ENCODE results near the gene AGA.

Gene AGA

GRCh38 chr4:177384856-177385397 is 57.3 kb downstream of the AGA start:
- no peak overlapping the region for H3K4me3 ChIP-seq (ENCODE audit: low read length)
- TF ChIP-seq CTCF (IDR thresholded peaks at IDR 0.05; ENCODE audit: insufficient read depth, low read depth, low read length, missing control alignments) = no peak
- no peak for DNase-seq (ENCODE audit: low read depth)

GRCh38 chr4:177381762-177382310 is 60.4 kb downstream of the AGA start:
- no peak for TF ChIP-seq CTCF (IDR thresholded peaks at IDR 0.05; ENCODE audit: insufficient read depth, low read depth, low read length, missing control alignments)
- no peak overlapping the region for H3K4me3 ChIP-seq (ENCODE audit: low read length)
- DNase-seq (ENCODE audit: low read depth) = no peak

Measured in epithelial cell of esophagus (primary cell).